ENCODE data around the gene DYSF. TPM values are rescaled to one million over a fixed set of nuclear protein-coding genes. Genes with fewer than 3 reads are reported as not detected.

Gene DYSF
- total RNA-seq, 1 experiment from 2014 or later, result 17.2 TPM

DNA sequence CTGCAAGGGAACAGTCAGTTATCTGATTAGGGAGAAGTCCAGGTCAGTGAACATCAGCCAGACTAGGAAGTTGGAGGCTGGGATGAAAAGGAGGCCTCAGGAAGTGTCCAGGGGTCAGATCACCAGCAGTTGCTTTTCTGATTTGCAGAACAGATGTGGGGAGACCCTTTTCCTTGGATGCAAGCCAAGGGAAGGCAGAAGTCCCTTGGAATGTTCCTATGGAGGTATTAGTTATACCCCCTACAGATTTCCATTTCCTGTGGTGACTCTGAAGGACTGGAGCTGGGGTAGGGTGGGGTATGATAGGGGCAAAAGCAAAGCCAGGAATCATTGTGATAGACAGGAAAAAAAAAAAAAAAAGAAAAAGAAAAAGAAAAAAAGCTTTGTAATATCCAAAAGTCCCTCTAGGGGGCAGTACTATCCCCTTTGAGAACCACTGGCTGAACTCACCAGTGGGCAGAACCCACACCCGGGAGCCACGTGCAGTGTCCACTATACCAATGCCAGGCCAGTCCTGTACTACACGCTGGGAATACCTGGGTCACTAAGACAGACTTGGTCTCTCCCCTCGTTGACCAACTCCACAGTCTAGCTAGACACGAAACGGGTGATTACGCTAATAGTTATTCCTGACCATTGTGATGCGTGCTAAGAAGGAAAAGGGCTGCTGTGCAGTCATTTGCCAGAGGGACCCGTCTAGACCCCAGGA lies 7.4 kb downstream of the DYSF start:
- no peaks in the 10 kb centered on the region for H3K27me3 ChIP-seq (replicated peaks)
- H3K4me1 ChIP-seq (replicated peaks), result peaks cover 35% of the 10 kb centered on the region
- DNase-seq (ENCODE audit: low read depth in 1 of 2, low spot score in 2 of 2), result peak; percentile 47 to 51
- H3K4me3 ChIP-seq, result no peak overlapping the region
- no peaks in the 10 kb centered on the region for H3K9me3 ChIP-seq (replicated peaks)
- no peaks in the 10 kb centered on the region for H3K36me3 ChIP-seq
- H3K27ac ChIP-seq, result no peak overlapping the region

DNA sequence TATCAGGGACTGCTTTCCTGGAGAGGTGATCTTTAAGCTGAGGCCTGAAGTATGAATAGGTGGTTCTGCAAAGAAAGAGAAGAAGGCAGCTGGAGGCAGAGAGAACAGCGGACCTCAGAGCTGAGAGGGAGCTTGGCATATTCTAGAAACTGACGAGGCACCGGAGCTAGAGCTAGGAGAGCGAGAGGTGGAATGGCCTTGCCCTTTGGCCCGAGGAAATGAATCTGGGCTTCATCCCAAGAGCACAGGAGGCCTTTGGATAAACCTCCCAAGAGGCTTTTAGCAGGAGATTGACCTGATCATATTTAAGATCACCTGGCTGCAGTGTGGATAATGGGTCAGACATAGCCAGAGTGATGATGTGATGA lies 7.9 kb downstream of the DYSF start:
- Histone ChIP-seq H3K27ac (no peak overlapping the region), H3K4me1 (replicated peaks) (peaks cover 34% of the 10 kb centered on the region), H3K9me3 (replicated peaks) (no peaks in the 10 kb centered on the region), H3K4me3 (no peak overlapping the region), H3K36me3 (no peaks in the 10 kb centered on the region), H3K27me3 (replicated peaks) (no peaks in the 10 kb centered on the region)
- peak in 1 of 2 experiments; percentile 20 for DNase-seq (ENCODE audit: low read depth in 1 of 2, low spot score in 2 of 2)

DNA sequence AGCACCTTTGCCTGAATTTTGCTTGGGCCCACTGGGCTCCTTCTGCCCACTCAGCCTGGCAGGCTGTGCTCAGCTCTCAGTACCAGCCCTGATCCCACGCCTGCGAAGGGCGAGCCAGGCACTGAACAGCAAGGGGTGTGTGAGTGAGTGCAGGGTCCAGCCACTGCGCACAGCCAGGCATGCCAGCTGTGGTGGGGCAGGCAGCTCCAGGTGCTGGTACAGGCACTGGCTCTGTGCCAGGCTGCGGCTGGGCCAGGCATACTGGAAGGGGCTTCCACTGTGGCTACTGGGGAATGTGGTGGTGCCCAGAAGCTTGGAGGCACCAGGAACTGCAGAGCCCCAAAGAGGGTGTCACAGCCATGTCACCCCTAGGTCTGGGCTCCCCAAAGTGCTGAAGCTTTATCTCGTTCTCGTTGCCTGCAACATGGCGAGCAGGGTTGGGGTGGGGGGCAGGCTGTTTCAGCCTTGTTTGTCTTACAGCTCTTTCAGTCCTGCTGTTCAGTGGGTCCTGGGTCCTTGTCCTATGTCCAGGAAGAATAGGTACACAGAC lies 8.8 kb downstream of the DYSF start:
- Histone ChIP-seq H3K36me3 (peaks cover 4% of the 10 kb centered on the region; the same call in 1 of the 2 replicates), H3K27ac (no peak overlapping the region), H3K4me3 (no peak overlapping the region), H3K27me3 (replicated peaks) (no peaks in the 10 kb centered on the region), H3K4me1 (replicated peaks) (peaks cover 31% of the 10 kb centered on the region), H3K9me3 (replicated peaks) (no peaks in the 10 kb centered on the region)
- DNase-seq (ENCODE audit: low read depth in 1 of 2, low spot score in 2 of 2), result peak in 1 of 2 experiments; percentile 36

DNA sequence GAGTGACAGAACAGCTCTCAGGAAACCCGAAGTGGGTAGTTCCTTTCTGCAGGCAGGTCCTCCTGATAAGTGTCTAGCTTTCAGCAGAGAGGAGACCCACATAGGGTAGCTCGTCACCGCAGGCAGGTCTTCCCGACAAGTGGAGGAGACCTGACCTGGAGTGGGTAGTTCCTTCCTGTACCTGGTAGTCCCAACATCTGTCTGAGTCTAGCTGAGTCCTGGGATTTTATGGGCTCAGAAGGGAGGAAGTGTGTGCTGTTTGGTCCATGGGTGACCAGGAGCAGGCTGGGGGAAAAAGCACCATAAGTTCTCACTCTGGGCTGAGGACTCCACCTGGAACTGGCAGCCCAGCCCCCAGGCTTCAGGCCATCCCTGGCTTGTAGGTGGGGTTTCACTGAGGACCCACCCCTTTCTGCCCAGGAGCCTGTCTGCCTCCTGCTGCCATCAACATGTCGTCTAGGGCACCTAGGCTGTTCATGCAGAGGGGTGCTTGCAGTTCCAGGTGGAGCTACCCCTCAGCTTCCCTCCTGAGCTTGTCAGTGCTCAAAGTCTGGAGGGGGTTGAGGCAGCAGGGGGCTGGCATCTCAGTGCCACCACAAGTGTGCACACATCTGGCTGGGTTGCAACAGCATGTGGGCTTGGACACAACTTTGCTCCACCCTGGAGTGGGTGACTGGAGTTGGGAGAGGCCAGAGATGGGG lies 9.4 kb downstream of the DYSF start:
- H3K4me3 ChIP-seq, result no peak overlapping the region
- DNase-seq (ENCODE audit: low read depth in 1 of 2, low spot score in 2 of 2), result peak in 1 of 2 experiments; percentile 38
- peaks cover 31% of the 10 kb centered on the region for H3K4me1 ChIP-seq (replicated peaks)
- no peaks in the 10 kb centered on the region for H3K27me3 ChIP-seq (replicated peaks)
- H3K9me3 ChIP-seq (replicated peaks), result no peaks in the 10 kb centered on the region
- peaks cover 4% of the 10 kb centered on the region; the same call in 1 of the 2 replicates for H3K36me3 ChIP-seq
- H3K27ac ChIP-seq, result no peak overlapping the region

DNA sequence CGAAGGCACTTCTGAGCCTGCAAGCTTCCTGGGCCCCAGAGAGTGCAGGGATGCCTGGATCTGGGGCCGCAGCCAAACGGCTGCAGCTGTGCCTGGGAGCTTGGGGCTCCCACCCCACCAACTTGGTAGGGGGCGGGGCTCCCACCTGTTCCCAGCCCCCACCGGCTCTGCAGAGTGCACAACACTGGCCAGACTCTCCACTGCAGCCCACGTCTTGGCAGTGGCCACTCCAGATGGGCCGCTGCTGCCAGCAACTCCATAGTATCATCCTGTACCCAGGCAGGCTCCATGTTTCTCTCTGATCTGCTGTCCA lies 9.9 kb downstream of the DYSF start:
- Histone ChIP-seq H3K27me3 (replicated peaks) (no peaks in the 10 kb centered on the region), H3K4me3 (no peak overlapping the region), H3K36me3 (peaks cover 4% of the 10 kb centered on the region; the same call in 1 of the 2 replicates), H3K9me3 (replicated peaks) (no peaks in the 10 kb centered on the region), H3K27ac (no peak overlapping the region), H3K4me1 (replicated peaks) (peaks cover 31% of the 10 kb centered on the region)
- DNase-seq (ENCODE audit: low read depth in 1 of 2, low spot score in 2 of 2), result no peak

DNA sequence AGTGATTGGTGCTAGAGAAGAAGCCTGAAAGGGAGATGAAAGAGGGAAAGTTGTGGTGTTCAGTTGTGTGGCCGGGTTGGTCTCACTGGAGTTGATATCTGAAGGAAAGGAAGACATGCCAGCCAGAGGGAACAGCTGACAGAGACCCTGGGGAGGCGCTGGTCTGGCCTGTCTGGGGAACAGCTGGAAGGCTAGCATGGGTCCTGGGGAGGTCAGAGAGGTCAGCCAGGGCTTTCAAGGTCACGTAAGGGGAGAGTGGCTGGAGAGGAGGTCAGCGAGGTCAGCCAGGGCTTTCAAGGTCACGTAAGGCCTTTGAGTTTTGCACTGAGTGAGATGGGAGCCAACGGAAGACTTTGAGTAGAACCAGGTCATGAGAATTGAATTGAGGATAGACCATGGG lies 11.0 kb downstream of the DYSF start:
- H3K9me3 ChIP-seq (replicated peaks), result no peaks in the 10 kb centered on the region
- H3K36me3 ChIP-seq, result peaks cover 4% of the 10 kb centered on the region; the same call in 1 of the 2 replicates
- peak in 1 of 2 experiments; percentile 16 for DNase-seq (ENCODE audit: low read depth in 1 of 2, low spot score in 2 of 2)
- H3K27me3 ChIP-seq (replicated peaks), result no peaks in the 10 kb centered on the region
- H3K4me1 ChIP-seq (replicated peaks), result peaks cover 24% of the 10 kb centered on the region
- H3K27ac ChIP-seq, result no peak overlapping the region
- H3K4me3 ChIP-seq, result no peak overlapping the region

DNA sequence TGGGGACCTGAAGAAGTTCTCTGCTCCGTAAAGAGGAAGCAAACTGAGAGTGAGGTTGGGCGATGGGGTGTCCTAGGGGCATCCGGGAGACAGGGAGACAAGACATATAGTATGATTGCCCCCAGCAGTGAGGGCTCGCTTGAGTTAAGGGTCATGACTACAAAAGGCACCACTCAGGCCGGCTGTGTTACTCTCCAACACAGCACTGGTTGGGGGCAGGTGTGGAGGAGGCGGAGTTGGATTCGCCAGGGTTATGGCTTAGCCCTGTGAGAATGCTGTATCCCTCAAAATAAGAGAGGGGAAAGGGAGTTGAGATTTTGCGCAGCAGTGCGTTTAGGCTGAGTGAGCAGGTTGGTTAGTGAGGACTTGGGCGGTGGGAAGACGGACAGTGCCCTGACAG lies 12.0 kb downstream of the DYSF start:
- Histone ChIP-seq H3K9me3 (replicated peaks) (no peaks in the 10 kb centered on the region), H3K4me1 (replicated peaks) (peaks cover 33% of the 10 kb centered on the region), H3K4me3 (no peak overlapping the region), H3K27me3 (replicated peaks) (no peaks in the 10 kb centered on the region), H3K36me3 (peaks cover 4% of the 10 kb centered on the region; the same call in 1 of the 2 replicates), H3K27ac (no peak overlapping the region)
- peak in 1 of 2 experiments; percentile 40 for DNase-seq (ENCODE audit: low read depth in 1 of 2, low spot score in 2 of 2)

DNA sequence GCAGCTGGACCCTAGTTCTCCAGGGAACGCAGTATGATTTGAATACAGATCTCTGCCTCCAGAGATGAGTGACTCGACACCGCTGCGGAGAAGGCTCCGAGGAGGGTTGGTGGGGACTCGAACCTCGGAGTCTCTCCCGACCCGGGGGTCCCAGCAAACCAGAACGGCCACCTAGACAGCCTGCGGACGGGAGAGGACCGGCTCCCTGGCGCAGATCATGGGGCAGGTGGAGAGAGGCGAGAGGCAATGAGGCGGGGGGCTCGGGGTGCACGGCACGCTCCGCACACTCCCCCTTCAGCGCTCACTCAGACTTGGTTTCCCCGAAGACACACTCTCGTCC lies 12.6 kb downstream of the DYSF start:
- Histone ChIP-seq H3K27me3 (replicated peaks) (no peaks in the 10 kb centered on the region), H3K4me3 (peak overlapping the region; percentile 71)
- DNase-seq (ENCODE audit: low read depth in 1 of 2, low spot score in 2 of 2), result no peak

DNA sequence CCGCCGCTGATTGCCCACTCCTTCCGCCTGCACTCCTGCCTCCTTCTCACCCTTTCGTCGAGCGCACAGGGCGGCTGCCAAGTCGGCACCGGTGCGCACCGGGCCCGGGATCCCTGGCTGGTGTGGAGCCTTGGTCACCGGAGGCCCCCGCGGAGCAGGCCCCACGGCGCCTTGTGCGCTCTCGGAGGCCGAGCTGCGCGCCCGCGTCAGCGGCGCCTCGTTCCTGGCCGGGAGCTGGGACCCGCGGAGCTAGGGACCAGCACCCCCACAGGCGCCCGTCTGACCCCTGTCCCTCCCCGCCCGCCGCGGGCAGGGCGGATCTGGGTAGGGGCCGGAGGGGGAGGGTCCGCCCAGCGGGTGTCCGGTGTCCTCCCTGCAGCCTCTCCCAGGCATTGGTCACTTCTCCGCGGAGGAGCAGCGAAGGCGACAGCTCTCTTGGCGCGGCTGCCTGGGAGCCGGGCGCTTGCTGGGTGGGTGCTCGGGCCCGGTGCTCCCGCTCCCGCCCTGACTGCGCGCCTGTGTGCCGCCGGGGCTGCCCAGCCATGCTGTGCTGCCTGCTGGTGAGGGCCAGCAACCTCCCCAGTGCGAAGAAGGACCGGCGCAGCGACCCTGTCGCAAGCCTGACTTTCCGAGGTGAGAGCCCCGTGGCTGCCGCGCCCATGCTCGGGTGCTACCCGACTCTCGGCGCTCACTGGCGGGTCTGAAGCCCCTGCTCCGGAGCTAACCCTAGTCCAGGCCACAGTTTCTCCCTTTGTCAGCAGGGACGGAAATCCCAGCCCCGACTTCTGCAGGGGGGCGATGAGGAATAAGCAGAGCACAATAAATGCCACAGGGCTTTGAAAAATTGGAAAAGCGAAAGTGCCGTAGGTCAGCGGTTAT lies 13.2 kb downstream of the DYSF start:
- no peaks in the 10 kb centered on the region for H3K27me3 ChIP-seq (replicated peaks)
- peaks cover 43% of the 10 kb centered on the region for H3K4me1 ChIP-seq (replicated peaks)
- H3K27ac ChIP-seq, result peak overlapping the region; percentile 56
- DNase-seq (ENCODE audit: low read depth in 1 of 2, low spot score in 2 of 2), result peak; percentile 68 to 78
- H3K4me3 ChIP-seq, result peak overlapping the region; percentile 71
- no peaks in the 10 kb centered on the region for H3K9me3 ChIP-seq (replicated peaks)
- peaks cover 4% of the 10 kb centered on the region; the same call in 1 of the 2 replicates for H3K36me3 ChIP-seq

More for the DNA sequence above, 12.6 kb downstream of the DYSF start:
- Histone ChIP-seq H3K9me3 (replicated peaks) (no peaks in the 10 kb centered on the region), H3K36me3 (peaks cover 4% of the 10 kb centered on the region; the same call in 1 of the 2 replicates), H3K4me1 (replicated peaks) (peaks cover 37% of the 10 kb centered on the region), H3K27ac (no peak overlapping the region)

DNA sequence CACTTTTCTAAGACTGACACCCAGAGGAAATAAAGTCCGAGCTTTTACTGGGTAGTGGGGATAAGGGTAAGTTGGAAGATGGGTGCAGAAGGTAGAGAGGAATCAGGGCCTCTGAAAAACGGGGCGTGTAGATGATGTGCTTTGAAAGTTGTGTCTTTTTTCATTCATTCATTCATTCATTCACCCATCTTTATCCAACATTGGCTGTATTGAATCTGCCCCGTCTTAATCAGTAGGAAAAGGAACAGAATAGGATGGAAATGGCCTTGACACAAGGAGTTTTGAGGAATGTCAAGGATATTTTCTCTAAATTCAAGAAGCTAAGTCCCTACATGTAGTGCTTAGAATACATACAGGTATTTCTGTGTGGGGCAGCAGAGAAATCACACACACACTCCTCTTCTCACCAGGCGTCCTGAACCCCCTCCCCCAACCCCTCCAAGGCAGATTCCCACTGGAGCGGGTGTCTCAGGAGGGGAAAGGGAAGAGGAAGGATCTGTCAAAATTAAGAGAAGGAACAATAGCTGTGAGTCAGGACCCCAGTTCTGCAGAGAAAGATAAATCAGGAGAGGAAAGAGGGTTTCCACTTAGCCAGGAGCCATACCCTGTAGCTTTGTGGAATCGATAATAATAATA lies 13.9 kb downstream of the DYSF start:
- peaks cover 4% of the 10 kb centered on the region; the same call in 1 of the 2 replicates for H3K36me3 ChIP-seq
- peak overlapping the region; percentile 56 for H3K27ac ChIP-seq
- peaks cover 50% of the 10 kb centered on the region for H3K4me1 ChIP-seq (replicated peaks)
- peak; percentile 32 to 34 for DNase-seq (ENCODE audit: low read depth in 1 of 2, low spot score in 2 of 2)
- H3K9me3 ChIP-seq (replicated peaks), result no peaks in the 10 kb centered on the region
- H3K4me3 ChIP-seq, result peak overlapping the region; percentile 71
- H3K27me3 ChIP-seq (replicated peaks), result no peaks in the 10 kb centered on the region

DNA sequence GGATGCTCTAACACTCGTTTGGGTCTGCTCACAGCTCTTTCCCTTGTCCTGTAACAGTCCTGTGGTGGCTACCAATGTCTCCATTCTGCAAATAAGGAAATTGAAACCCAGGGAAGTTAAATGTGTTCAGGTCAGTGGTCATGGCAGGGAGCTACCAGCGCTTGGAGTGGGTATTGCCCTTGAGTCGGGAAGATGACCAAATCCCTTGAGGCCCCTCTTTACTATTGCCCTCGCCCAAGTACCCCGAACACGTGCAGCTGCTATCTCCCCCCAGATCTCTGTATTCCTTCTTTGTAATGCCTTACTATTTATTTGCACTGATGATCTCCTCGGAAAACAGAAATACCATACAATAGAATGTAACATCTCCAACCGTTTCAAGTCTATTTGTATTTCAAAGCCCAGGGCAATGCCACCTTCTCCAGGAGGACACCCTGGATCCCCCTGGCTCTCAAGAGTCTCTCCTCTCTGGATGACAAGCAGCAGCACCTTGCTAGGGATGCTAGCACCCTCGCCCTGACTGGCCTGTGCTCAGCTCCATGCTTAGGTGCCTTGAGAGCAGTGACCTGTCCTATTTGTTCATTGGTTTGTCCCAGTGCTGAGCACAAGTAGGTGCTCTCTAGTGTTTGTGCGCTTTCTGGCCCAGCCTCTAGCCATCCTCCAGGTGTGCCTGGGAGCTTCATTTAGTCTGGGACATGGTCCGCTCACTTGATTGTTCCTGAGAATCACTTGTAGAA lies 15.1 kb downstream of the DYSF start:
- Histone ChIP-seq H3K27me3 (replicated peaks) (no peaks in the 10 kb centered on the region), H3K4me3 (no peak overlapping the region), H3K36me3 (peaks cover 11% of the 10 kb centered on the region; the same call in 1 of the 2 replicates), H3K9me3 (replicated peaks) (no peaks in the 10 kb centered on the region), H3K4me1 (replicated peaks) (peaks cover 59% of the 10 kb centered on the region), H3K27ac (no peak overlapping the region)
- DNase-seq (ENCODE audit: low read depth in 1 of 2, low spot score in 2 of 2), result no peak

DNA sequence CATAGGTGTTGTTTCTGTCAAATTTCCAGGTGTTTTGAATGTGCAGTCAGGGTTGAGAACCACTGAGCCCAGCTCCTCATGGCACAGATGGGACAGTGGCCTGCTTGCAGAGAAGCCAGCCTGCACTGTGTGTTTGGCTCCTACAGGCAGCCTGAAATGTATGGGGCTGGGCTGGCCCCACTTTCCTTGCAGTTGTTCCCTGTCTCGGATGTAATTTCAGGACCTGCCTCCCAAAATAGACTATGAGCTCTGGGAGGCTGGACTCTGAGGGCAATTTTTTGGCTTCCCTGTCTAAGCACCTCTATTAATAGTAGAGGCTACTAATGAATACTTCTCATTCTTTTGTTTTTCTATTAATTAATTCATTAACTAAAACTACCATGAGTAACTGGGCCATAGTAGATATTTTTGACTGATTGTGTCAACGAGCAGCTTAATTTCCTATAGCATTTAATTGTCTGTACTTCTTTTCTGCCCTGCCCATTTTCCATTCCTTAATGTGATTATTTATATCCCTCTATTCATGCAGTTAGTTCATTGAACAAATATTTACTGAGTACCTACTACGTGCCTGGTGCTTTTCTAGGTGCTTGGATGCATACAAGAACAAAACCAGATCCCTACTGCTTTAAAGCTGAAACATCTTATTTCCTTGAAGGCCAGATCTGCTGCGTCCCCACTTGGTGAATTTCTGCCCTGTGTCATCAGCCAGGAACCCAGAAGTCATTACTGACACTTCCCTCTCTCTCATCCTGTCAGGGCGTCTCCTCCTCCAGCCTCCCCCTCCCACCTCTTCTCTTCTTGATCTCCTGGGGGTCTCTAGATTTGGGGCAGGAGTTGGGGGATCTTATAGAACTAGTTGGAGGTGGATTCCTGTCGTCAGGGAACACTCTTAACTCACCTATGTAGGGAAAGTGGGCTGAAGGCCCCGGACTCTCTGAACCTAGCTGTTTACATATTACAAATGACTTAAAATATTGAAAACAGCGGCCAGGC lies 16.3 kb downstream of the DYSF start:
- Histone ChIP-seq H3K36me3 (peaks cover 13% of the 10 kb centered on the region), H3K27ac (peak overlapping the region; percentile 53), H3K4me3 (no peak overlapping the region), H3K27me3 (replicated peaks) (no peaks in the 10 kb centered on the region), H3K4me1 (replicated peaks) (peaks cover 59% of the 10 kb centered on the region), H3K9me3 (replicated peaks) (no peaks in the 10 kb centered on the region)
- DNase-seq (ENCODE audit: low read depth in 1 of 2, low spot score in 2 of 2), result no peak
